DND-41 (cell line): ENCODE measurements around the gene ZXDB.
"Not testable (repeated sequence)": the region's sequence is repeated elsewhere in the genome, so short reads cannot be mapped to it uniquely, and the experiment has no call there.

Source experiments
- ATAC-seq: fragments of 200-7000 bp; cut with Tn5 transposase; 3 replicates; pipeline ENCODE4 v1.9.1; 2021; ENCODE audit warnings: low read depth; ENCODE audit not compliant: insufficient read depth
- DNase-seq: peaks from one replicate; pipeline ENCODE4 v3.0.0-alpha.2; 2020
- H2AFZ ChIP-seq: 2 replicates; pipeline ENCODE4 v1.6.0; 2012; ENCODE audit warnings: low read depth, low read length
- H3K27ac ChIP-seq: 2 replicates; pipeline ENCODE4 v1.5.1; 2012; ENCODE audit warnings: low read length, inconsistent platforms
- H3K27me3 ChIP-seq: fragments of 200-600 bp; sonication (generic); 2 replicates; pipeline ENCODE4 v1.6.0; 2012; ENCODE audit warnings: low read length, mild to moderate bottlenecking, inconsistent platforms; ENCODE audit not compliant: insufficient read depth, poor library complexity
- H3K36me3 ChIP-seq: 2 replicates; pipeline ENCODE4 v1.5.1; 2012; ENCODE audit warnings: low read length, inconsistent platforms; ENCODE audit not compliant: insufficient read depth
- H3K4me1 ChIP-seq: 2 replicates; pipeline ENCODE4 v1.5.1; 2012; ENCODE audit warnings: mild to moderate bottlenecking, low read length; ENCODE audit not compliant: insufficient read depth
- H3K4me2 ChIP-seq: 2 replicates; pipeline ENCODE4 v1.6.0; 2012; ENCODE audit warnings: mild to moderate bottlenecking, moderate library complexity, low read length, inconsistent platforms; ENCODE audit not compliant: insufficient read depth
- H3K4me3 ChIP-seq, 2 experiments: fragments of 200-600 bp in 1 of 2; shearing (Covaris generic) in 1 of 2; 2 replicates each; pipeline ENCODE4 v1.5.1; 2012 to 2016; ENCODE audit warnings: inconsistent platforms in 2 of 2, low read length in 2 of 2, mild to moderate bottlenecking in 2 of 2, low read depth in 1 of 2, moderate library complexity in 1 of 2
- H3K79me2 ChIP-seq: 2 replicates; pipeline ENCODE4 v1.6.0; 2012; ENCODE audit warnings: low read length, inconsistent platforms; ENCODE audit not compliant: insufficient read depth
- H3K9ac ChIP-seq: 2 replicates; pipeline ENCODE4 v1.6.0; 2012; ENCODE audit warnings: low read depth, mild to moderate bottlenecking, inconsistent platforms, low read length, moderate library complexity
- H3K9me3 ChIP-seq: 2 replicates; pipeline ENCODE4 v1.5.1; 2012; ENCODE audit warnings: low read length, moderate library complexity, mild to moderate bottlenecking, inconsistent platforms; ENCODE audit not compliant: insufficient read depth, severe bottlenecking
- H4K20me1 ChIP-seq: 2 replicates; pipeline ENCODE4 v1.6.0; 2012; ENCODE audit warnings: low read length; ENCODE audit not compliant: insufficient read depth
- CTCF ChIP-seq: IDR thresholded peaks from 2 replicates; pipeline ENCODE4 v1.5.1; 2012; ENCODE audit warnings: borderline replicate concordance, low read length, moderate library complexity, mild to moderate bottlenecking; ENCODE audit not compliant: poor library complexity, severe bottlenecking; ENCODE audit errors: extremely low read depth
- EZH2 ChIP-seq: IDR thresholded peaks from 3 replicates; pipeline ENCODE4 v1.6.1; 2012; ENCODE audit warnings: borderline replicate concordance, low read depth, mild to moderate bottlenecking, moderate library complexity, low read length, inconsistent platforms; ENCODE audit not compliant: severe bottlenecking

ZXDB gene

GRCh38 chrX:57629438-57629837 lies 37.6 kb downstream of the ZXDB start:
- not testable (repeated sequence) for H3K36me3 ChIP-seq, H2AFZ ChIP-seq, H3K79me2 ChIP-seq, H3K9me3 ChIP-seq, H3K4me2 ChIP-seq, ATAC-seq, H3K4me3 ChIP-seq, H3K4me1 ChIP-seq, H4K20me1 ChIP-seq, H3K27me3 ChIP-seq, H3K9ac ChIP-seq, DNase-seq, H3K27ac ChIP-seq

- no peaks in the 10 kb centered on the region for H3K9me3 ChIP-seq
- no peak overlapping the region for H2AFZ ChIP-seq
- no peak overlapping the region for H3K9ac ChIP-seq
- no peak for ATAC-seq
- H3K27ac ChIP-seq = no peak overlapping the region
- H4K20me1 ChIP-seq = no peaks in the 10 kb centered on the region
- H3K79me2 ChIP-seq = no peaks in the 10 kb centered on the region
- no peaks in the 10 kb centered on the region for H3K27me3 ChIP-seq
- H3K4me2 ChIP-seq = no peak overlapping the region
- DNase-seq = no peak
- no peaks in the 10 kb centered on the region for H3K36me3 ChIP-seq
- TF ChIP-seq EZH2 = no peak
- no peak for TF ChIP-seq CTCF
- H3K4me1 ChIP-seq = no peaks in the 10 kb centered on the region
- H3K4me3 ChIP-seq = no peak overlapping the region
Measured at GRCh38 chrX:57640674-57641016, 48.8 kb downstream of the ZXDB start.

DNA sequence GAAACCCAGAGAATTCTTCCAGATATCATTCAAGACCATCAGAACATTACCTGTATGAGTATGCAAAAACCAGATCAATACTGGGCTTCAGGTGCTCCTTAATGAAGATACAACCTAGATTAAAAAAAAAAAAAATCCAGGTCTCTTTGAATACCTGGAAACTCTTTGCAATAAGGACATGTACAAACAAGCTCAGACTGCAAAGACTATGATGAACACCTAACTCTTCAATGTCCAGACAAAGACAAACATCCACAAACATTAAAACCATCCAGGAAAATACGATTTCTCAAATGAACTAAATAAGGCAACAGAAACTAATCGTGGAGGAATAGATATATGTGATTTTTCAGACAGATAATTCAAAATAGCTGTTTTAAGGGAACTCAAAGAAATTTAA lies 49.5 kb downstream of the ZXDB start:
- Histone ChIP-seq H3K4me3 (no peak overlapping the region), H3K9ac (no peak overlapping the region), H3K9me3 (no peaks in the 10 kb centered on the region), H4K20me1 (no peaks in the 10 kb centered on the region), H2AFZ (no peak overlapping the region), H3K36me3 (no peaks in the 10 kb centered on the region), H3K79me2 (no peaks in the 10 kb centered on the region), H3K27me3 (no peaks in the 10 kb centered on the region), H3K4me2 (no peak overlapping the region), H3K27ac (no peak overlapping the region), H3K4me1 (no peaks in the 10 kb centered on the region)
- DNase-seq (no peak), ATAC-seq (no peak)
- TF ChIP-seq EZH2 (no peak), CTCF (no peak)

GRCh38 chrX:57643698-57644097 lies 51.9 kb downstream of the ZXDB start:
- no peaks in the 10 kb centered on the region for H3K36me3 ChIP-seq
- H3K27me3 ChIP-seq = no peaks in the 10 kb centered on the region
- no peaks in the 10 kb centered on the region for H4K20me1 ChIP-seq
- H3K4me2 ChIP-seq = no peak overlapping the region
- no peak for TF ChIP-seq CTCF
- no peaks in the 10 kb centered on the region for H3K4me1 ChIP-seq
- no peak overlapping the region for H3K9ac ChIP-seq
- no peaks in the 10 kb centered on the region for H3K79me2 ChIP-seq
- no peak overlapping the region for H3K4me3 ChIP-seq
- H2AFZ ChIP-seq = no peak overlapping the region
- no peak for ATAC-seq
- DNase-seq = no peak
- no peaks in the 10 kb centered on the region for H3K9me3 ChIP-seq
- H3K27ac ChIP-seq = no peak overlapping the region
